Omental fat pad (tissue), 4 donors: ENCODE results near the gene DAP3. TPM values are rescaled to one million over a fixed set of nuclear protein-coding genes. Genes with fewer than 3 reads are reported as not detected.
"Not testable (repeated sequence)": the region's sequence is repeated elsewhere in the genome, so short reads cannot be mapped to it uniquely, and the experiment has no call there.

ENCODE experiments used
- ATAC-seq: fragments of 150-250 bp; one replicate; pipeline ENCODE4 v1.9.1; 2016; ENCODE audit warnings: mild to moderate bottlenecking, moderate library complexity; ENCODE audit not compliant: low FRiP score
- DNase-seq: peaks from one replicate; pipeline ENCODE4 v3.0.0-alpha.2; 2019; ENCODE audit warnings: low spot score
- total RNA-seq, 4 donors: library from RNA; depleted of rRNA; stranded (reverse); fragments of >200 nt; gene quantifications; one replicate each; pipeline ENCODE4 v1.1.0, GENCODE V29; 2016
- TF ChIP-seq, protein P1 (sequence below), 3 donors: fragments of 450-650 bp; IDR thresholded peaks; one replicate each; pipeline ENCODE4 v1.5.1; 2016 to 2017; ENCODE audit warnings: antibody characterized with exemption in 3 of 3, mild to moderate bottlenecking in 3 of 3, moderate library complexity in 2 of 3

DAP3 gene
- total RNA-seq, 4 donors from 2014 or later: 118 to 170 (median 132) TPM

GRCh38 chr1:155761736-155762405 lies 73.0 kb downstream of the DAP3 start:
- TF ChIP-seq, protein P1, sequence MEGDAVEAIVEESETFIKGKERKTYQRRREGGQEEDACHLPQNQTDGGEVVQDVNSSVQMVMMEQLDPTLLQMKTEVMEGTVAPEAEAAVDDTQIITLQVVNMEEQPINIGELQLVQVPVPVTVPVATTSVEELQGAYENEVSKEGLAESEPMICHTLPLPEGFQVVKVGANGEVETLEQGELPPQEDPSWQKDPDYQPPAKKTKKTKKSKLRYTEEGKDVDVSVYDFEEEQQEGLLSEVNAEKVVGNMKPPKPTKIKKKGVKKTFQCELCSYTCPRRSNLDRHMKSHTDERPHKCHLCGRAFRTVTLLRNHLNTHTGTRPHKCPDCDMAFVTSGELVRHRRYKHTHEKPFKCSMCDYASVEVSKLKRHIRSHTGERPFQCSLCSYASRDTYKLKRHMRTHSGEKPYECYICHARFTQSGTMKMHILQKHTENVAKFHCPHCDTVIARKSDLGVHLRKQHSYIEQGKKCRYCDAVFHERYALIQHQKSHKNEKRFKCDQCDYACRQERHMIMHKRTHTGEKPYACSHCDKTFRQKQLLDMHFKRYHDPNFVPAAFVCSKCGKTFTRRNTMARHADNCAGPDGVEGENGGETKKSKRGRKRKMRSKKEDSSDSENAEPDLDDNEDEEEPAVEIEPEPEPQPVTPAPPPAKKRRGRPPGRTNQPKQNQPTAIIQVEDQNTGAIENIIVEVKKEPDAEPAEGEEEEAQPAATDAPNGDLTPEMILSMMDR (IDR thresholded peaks at IDR 0.05): no peak
- ATAC-seq (no peak), DNase-seq (no peak)

- DNase-seq (peak; percentile 34), ATAC-seq (peak; percentile 65)
Measured at GRCh38 chr1:155763090-155763815, 74.4 kb downstream of the DAP3 start.

DNA sequence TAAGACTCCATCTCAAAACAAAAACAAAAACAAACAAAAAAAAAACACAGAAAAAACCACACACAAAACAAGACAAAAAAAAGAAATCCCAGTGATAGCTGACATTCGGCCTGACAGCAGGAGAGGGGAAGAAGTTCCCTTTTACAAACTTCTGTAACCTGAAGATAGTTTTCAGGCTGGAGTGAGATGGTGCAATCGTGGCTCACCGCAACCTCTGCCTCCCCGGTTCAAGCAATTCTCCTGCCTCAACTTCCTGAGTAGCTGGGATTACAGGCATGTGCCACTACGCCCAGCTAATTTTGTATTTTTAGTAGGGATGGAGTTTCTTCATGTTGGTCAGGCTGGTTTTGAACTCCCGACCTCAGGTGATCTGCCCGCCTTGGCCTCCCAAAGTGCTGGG lies 75.1 kb downstream of the DAP3 start:
- ATAC-seq: not testable (repeated sequence)

DNA sequence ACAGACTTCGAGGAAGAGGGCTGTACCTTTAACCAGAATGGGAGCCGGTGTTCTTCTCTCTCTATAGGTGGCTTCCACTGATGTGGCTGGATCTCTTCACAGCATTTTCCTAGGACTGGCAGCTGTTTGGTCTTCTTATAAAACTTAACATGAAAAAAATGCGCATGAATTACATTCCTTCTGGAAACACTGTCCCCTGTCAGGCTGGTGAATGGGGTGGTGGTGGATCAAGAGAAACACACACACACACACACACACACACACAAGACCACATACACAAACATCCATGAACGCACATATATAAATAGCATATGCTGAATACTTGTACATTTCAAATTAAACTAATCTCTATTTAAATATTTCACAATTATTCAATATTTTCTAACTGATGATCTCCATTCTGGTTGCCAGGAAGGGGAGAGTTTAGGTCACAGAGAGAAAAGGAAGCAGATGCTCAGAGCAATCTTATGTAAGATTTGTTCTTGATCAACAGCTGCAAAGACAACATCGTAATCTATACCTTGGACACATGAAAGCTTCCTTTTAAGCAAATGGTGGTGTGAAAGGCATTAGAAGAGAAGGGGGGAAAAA lies 78.6 kb downstream of the DAP3 start:
- DNase-seq, ATAC-seq: not testable (repeated sequence)

More for the DNA sequence above, 75.1 kb downstream of the DAP3 start:
- not testable (repeated sequence) for DNase-seq

DNA sequence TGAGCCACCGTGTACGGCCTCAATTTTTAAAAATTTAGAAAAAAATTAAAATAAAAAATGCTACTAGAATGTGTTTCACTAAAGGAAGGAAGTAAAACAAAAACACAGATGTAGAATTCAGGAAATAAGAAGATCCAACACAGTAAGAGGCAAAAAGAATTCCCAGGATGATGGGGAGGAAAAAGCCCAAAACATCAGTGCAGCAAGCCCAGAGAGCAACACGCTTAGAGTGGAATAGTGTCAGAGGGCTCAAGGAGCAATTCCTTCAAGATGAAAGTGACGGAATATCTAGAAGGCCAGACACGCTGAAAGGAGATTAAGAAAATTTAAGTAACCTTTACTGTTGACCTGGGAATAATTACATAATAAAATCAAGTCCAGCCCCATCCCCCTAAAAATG lies 80.4 kb downstream of the DAP3 start:
- TF ChIP-seq, protein P1 (IDR thresholded peaks at IDR 0.05): no peak
- ATAC-seq (no peak), DNase-seq (no peak)

- no peak for ATAC-seq
- TF ChIP-seq, protein P1 (IDR thresholded peaks at IDR 0.05): no peak
Measured at GRCh38 chr1:155773221-155773620, 84.3 kb downstream of the DAP3 start.

GRCh38 chr1:155776414-155776813 lies 87.5 kb downstream of the DAP3 start:
- TF ChIP-seq, protein P1 (IDR thresholded peaks at IDR 0.05): no peak
- DNase-seq (no peak), ATAC-seq (no peak)

More at GRCh38 chr1:155773221-155773620, 84.3 kb downstream of the DAP3 start:
- DNase-seq: no peak

DNA sequence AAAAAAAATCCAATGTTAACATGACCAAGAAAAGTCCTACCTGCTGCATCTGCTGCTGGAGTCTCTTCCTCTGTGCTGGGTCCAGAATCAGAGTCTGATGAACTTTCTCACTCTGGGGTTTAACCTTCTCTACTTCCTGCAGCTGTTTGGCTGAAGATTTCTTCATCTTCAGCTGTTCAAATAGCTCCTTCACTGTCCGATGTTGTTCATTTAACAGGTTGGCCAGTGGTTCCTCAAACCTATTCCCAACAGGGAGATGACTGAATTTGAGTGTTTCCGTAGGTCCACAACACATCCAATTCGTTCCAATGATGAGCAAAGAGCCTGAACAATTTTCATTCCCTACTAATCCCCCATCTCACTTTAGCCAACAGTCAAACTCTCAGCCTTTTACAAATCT lies 88.7 kb downstream of the DAP3 start:
- DNase-seq: no peak
- TF ChIP-seq, protein P1 (IDR thresholded peaks at IDR 0.05): no peak
- ATAC-seq: no peak

Other genes starting within 250 kb of the DAP3 start
- gene ASH1L, start 126.3 kb upstream of the DAP3 start, total RNA-seq: 10 to 100 TPM; 60.8 to 72.2 (median 65.6) TPM
- gene MSTO1, start 78.9 kb upstream of the DAP3 start, total RNA-seq: 10 to 100 TPM; 16.8 to 50.9 (median 18.4) TPM
- 100 to 1,000 TPM in 3 of 4 donors, 10 to 100 TPM in 1; 91.3 to 135 (median 119) TPM for gene YY1AP1, start 317 bp upstream of the DAP3 start, total RNA-seq
- 10 to 100 TPM; 21.5 to 52.0 (median 37.9) TPM for gene GON4L, start 168.1 kb downstream of the DAP3 start, total RNA-seq
- gene SYT11, start 170.5 kb downstream of the DAP3 start, total RNA-seq: 10 to 100 TPM in 1 of 4 donors, 1 to 10 TPM in 3; 4.2 to 11.2 (median 6.2) TPM
- gene RIT1, start 222.3 kb downstream of the DAP3 start, total RNA-seq: 10 to 100 TPM; 27.1 to 38.5 (median 32.9) TPM
- gene KHDC4, start 245.3 kb downstream of the DAP3 start, total RNA-seq: 10 to 100 TPM; 28.8 to 54.2 (median 42.7) TPM